Stimulated activated effector memory CD8-positive, alpha-beta T cell treated with anti-CD3 and anti-CD28 coated beads, Interleukin-12 subunit alpha, Interleukin-12 subunit beta, amount 100 ng/mL, for 72 hours (primary cell): ENCODE measurements around the gene MCUB.
"Not testable (repeated sequence)": the region's sequence is repeated elsewhere in the genome, so short reads cannot be mapped to it uniquely, and the experiment has no call there.

Source experiments
- ATAC-seq: fragments of 150-1000 bp; cut with Tn5 transposase; 2 replicates; pipeline ENCODE4 v1.10.0; 2021
- DNase-seq, 2 donors: peaks; one replicate each; pipeline ENCODE4 v3.0.0; 2021 to 2022; ENCODE audit warnings: low spot score in 2 of 2
- H3K27ac Mint-ChIP-seq: one replicate; pipeline ENCODE4 v1.8.0; 2022; ENCODE audit warnings: mild to moderate bottlenecking, mixed read lengths
- H3K36me3 Mint-ChIP-seq: one replicate; pipeline ENCODE4 v1.8.0; 2022; ENCODE audit warnings: mild to moderate bottlenecking, mixed read lengths
- H3K4me1 Mint-ChIP-seq: one replicate; pipeline ENCODE4 v1.8.0; 2022; ENCODE audit warnings: mixed read lengths
- H3K4me3 Mint-ChIP-seq: one replicate; pipeline ENCODE4 v1.8.0; 2022; ENCODE audit warnings: mild to moderate bottlenecking, mixed read lengths
- H3K9me3 Mint-ChIP-seq: one replicate; pipeline ENCODE4 v1.8.0; 2022; ENCODE audit warnings: mixed read lengths

MCUB gene, protein sequence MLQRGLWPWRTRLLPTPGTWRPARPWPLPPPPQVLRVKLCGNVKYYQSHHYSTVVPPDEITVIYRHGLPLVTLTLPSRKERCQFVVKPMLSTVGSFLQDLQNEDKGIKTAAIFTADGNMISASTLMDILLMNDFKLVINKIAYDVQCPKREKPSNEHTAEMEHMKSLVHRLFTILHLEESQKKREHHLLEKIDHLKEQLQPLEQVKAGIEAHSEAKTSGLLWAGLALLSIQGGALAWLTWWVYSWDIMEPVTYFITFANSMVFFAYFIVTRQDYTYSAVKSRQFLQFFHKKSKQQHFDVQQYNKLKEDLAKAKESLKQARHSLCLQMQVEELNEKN

DNA sequence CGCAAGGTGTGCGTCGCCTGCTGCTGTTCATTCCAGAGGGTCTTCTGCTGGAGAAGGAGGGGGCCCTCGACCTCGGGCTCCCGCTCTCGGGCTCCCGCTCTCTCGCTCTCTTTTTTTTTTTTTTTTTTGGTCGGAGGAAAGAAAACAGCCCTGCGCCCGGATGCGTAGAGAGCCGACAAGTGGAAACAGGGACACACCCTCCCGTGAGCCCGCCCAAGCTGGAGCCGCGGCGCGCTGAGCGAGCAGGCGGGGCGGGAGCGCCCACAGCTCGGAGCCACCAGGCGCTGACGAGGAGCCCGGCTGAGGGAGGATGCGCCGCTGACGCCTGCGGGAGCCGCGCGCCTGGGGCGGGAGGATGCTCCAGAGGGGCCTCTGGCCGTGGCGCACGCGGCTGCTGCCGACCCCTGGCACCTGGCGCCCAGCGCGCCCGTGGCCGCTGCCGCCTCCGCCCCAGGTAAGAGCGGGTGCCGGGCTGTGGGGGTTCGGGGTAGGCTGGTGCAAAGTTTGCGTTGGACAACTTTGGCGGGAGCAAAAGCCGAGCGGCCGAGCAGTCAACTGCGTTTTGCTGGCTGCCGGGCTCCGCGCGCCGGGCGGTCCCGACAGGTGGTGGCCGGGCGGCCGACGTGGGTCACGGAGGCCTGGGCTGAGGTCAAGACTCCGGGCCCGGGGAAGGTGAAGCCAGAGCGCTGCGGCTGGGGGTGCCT lies at the start of gene MCUB:
Gene MCUB (plus strand): TSS at position 264 of the 704 bp plus-strand sequence. CDS start 92 bp downstream, at position 356.
- DNase-seq: peak; percentile 79 to 91
- Mint-ChIP-seq H3K4me3 (peak within 1 kb of the TSS; percentile 69), H3K27ac (peak within 1 kb of the TSS; percentile 93), H3K36me3 (peaks cover 15% of the 10 kb centered on the region), H3K4me1 (peaks cover 36% of the 10 kb centered on the region), H3K9me3 (no peaks in the 10 kb centered on the region)
- ATAC-seq: peak; percentile 98

DNA sequence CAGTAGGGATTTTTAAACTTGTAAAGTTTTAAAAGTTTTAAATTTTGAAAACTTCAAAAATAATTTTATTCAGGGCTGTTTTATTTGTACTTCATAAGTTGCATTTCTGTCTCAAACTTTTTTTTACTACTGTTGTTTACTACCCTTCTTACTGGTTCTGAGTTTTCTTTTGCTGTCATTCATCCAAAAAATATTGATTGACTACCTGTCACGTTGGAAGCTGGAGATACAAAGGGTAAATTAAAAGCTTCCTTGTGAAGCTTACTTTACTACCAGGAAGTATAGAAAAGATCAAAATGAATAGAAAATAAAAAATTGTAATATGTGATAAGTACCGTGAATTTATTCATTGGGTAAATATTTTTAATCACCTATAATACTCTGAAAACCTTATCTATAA lies 49.4 kb upstream of the MCUB start:
- Mint-ChIP-seq H3K9me3 (no peaks in the 10 kb centered on the region), H3K36me3 (peaks cover 100% of the 10 kb centered on the region), H3K4me1 (no peaks in the 10 kb centered on the region), H3K4me3 (no peak overlapping the region), H3K27ac (no peak overlapping the region)
- ATAC-seq: no peak
- no peak for DNase-seq

DNA sequence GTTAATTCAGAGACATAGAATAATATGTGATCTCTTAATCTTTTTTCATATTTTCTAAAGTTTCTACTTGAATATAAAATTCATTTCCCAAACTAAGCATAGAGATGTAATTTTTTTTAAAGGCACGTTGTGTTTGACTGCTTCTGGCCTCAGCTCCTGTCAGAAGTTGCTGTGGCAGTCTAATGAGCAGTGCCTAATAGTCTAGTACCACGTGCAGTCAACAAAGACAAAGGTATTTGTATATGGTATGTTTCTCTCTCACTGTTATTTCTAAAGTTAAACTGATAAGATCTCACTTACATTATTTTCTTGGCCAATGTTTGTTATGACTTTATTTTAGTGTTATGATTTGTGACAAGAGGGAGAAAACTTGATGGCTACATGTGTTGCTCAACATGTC lies 48.6 kb upstream of the MCUB start:
- no peaks in the 10 kb centered on the region for H3K9me3 Mint-ChIP-seq
- H3K27ac Mint-ChIP-seq: no peak overlapping the region
- DNase-seq (no peak), ATAC-seq (no peak)
- no peaks in the 10 kb centered on the region for H3K4me1 Mint-ChIP-seq
- peaks cover 100% of the 10 kb centered on the region for H3K36me3 Mint-ChIP-seq
- no peak overlapping the region for H3K4me3 Mint-ChIP-seq

DNA sequence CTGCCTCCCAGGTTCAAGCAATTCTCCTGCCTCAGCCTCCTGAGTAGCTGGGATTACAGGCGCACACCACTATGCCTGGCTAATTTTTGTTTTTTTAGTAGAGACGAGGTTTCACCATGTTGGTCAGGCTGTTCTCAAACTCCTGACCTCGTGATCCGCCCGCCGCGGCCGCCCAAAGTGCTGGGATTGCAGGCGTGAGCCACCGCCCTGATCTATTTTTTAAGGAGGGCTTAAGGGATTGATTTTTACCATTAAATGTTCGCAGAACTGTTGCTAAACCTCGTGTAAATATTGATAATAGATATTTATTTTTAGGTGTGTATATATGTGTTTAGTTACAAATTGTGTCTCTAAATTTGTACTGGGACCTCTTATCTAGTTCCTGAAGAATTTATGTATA lies 46.7 kb upstream of the MCUB start:
- H3K27ac Mint-ChIP-seq, H3K9me3 Mint-ChIP-seq, H3K4me1 Mint-ChIP-seq, H3K4me3 Mint-ChIP-seq, ATAC-seq, DNase-seq: not testable (repeated sequence)
- peaks cover 97% of the 10 kb centered on the region for H3K36me3 Mint-ChIP-seq

DNA sequence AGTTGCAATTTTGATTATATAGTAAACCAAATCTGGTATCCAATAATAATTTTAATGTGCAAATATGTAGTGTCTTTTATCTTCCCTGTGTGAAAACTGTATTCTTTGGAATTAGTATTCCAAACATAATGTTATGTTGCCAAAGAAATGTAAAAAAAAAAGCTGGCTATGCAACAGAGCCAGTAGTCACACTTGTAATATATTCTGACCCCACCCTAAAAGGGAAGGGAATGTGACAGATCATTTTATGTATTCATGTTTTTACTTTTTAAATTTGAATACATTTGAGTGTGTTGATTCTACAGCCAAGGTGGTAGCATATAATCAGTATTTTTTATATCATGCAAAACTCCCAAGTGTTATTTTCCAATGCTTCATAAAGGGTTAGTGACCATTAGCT lies 27.9 kb upstream of the MCUB start:
- no peaks in the 10 kb centered on the region for H3K9me3 Mint-ChIP-seq
- no peak for ATAC-seq
- H3K27ac Mint-ChIP-seq: no peak overlapping the region
- DNase-seq: no peak
- no peak overlapping the region for H3K4me3 Mint-ChIP-seq
- H3K4me1 Mint-ChIP-seq: no peaks in the 10 kb centered on the region
- H3K36me3 Mint-ChIP-seq: peaks cover 100% of the 10 kb centered on the region

DNA sequence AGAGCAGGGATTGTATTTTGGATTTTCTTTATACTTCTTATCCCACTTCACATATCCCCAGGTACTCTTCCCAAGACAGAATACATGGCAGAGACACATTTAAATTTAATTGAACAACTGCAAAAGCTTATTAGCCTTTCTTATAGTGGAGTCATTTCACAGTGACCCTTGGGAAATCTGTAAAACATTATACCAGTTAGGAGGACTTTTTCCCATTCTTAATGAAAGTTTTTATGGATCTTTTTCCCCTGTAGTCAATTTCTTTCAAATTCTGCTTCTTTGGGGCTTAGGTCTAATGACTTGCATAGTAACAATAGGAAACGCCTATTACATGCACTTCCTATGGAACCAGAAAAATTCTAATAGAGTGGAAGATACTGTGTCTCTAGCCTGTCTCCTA lies 14.6 kb upstream of the MCUB start:
- no peak for DNase-seq
- H3K27ac Mint-ChIP-seq: peak overlapping the region; percentile 63
- H3K9me3 Mint-ChIP-seq: no peaks in the 10 kb centered on the region
- no peak for ATAC-seq
- H3K4me1 Mint-ChIP-seq: peaks cover 8% of the 10 kb centered on the region
- peaks cover 25% of the 10 kb centered on the region for H3K36me3 Mint-ChIP-seq
- no peak overlapping the region for H3K4me3 Mint-ChIP-seq

DNA sequence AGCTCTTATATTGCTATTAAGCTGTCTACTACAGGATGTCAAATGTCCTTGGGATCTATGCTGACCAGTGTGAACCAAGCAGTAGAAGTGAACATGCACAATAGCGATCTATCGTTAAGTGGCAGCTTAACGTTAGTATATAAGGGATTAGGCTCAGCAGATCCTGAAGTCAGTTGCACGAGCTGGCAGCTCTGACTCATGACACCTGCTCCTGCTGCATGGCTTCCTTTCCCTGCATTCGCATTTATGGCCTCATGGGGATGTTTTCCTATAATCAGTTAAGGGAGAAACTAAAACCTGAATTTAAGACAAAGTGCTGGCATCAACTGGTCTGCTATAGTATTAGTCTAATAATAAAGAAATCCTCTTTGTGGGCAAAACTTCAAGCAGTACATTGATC lies 12.7 kb upstream of the MCUB start:
- Mint-ChIP-seq H3K36me3 (peaks cover 16% of the 10 kb centered on the region), H3K4me1 (peaks cover 8% of the 10 kb centered on the region), H3K27ac (no peak overlapping the region), H3K9me3 (no peaks in the 10 kb centered on the region), H3K4me3 (no peak overlapping the region)
- DNase-seq: no peak
- no peak for ATAC-seq

DNA sequence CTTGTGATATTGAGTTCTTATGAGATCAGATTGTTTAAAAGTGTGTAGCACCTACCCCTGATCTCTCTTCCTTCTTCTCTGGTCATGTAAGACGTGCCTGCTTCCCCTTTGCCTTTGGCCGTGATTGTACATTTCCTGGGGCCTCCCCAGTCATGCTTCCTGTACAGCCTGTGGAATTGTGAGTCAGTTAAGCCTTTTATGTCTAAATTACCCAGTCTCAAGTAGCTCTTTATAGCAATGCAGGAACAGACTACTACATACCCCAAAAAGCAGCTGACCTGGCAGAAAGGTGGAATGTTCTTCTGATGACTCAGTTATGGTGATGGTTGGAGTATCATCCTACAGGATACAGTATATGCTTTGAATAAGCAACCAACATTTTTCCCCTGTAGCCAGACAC lies 11.4 kb upstream of the MCUB start:
- DNase-seq: no peak
- peak; percentile 85 for ATAC-seq
- peak overlapping the region; percentile 2 for H3K4me3 Mint-ChIP-seq
- H3K9me3 Mint-ChIP-seq: no peaks in the 10 kb centered on the region
- peak overlapping the region; percentile 76 for H3K27ac Mint-ChIP-seq
- H3K36me3 Mint-ChIP-seq: peaks cover 14% of the 10 kb centered on the region
- H3K4me1 Mint-ChIP-seq: peaks cover 8% of the 10 kb centered on the region

DNA sequence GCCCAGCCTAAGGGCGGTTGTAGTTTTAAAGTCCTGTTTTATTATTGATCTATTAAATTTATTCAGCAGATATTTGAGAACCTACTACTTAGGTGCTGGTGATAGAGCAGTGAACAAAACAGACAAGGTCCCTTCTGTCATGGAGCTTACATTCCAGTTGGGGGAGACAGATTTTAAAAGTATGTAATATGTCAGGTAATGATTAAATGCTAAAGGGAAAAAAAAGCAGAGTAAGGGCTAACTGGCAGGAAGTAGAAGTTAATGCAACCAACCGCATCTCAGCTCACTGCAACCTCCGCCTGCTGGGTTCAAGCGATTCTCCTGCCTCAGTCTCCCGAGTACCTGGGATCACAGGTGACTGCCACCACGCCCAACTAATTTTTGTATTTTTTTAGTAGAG lies 7.8 kb upstream of the MCUB start:
- Mint-ChIP-seq H3K9me3 (no peaks in the 10 kb centered on the region), H3K36me3 (peaks cover 13% of the 10 kb centered on the region), H3K4me1 (peaks cover 13% of the 10 kb centered on the region), H3K4me3 (no peak overlapping the region), H3K27ac (no peak overlapping the region)
- ATAC-seq (no peak), DNase-seq (no peak)

DNA sequence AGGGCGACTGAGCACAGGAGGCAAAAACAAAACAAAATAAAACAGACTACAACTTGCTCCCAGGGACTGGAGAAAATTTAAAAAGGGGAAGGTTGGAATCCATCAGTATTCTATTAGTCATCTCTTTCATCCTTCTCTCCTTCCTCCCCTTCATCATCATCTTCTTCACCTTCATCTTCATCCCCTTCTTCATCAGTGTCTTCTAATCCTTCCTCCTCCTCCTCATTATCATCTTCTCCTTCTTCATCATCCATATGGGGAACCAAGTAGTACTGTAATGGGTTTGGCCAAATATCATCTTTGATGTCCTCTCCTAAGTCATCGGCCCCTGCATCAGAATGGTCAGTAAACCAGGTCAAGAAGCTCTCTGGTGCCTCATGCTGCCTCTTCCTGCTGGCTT lies 6.9 kb upstream of the MCUB start:
- no peak for ATAC-seq
- no peak overlapping the region for H3K4me3 Mint-ChIP-seq
- H3K9me3 Mint-ChIP-seq: no peaks in the 10 kb centered on the region
- H3K4me1 Mint-ChIP-seq: peaks cover 12% of the 10 kb centered on the region
- H3K27ac Mint-ChIP-seq: no peak overlapping the region
- peaks cover 13% of the 10 kb centered on the region for H3K36me3 Mint-ChIP-seq
- DNase-seq: no peak

DNA sequence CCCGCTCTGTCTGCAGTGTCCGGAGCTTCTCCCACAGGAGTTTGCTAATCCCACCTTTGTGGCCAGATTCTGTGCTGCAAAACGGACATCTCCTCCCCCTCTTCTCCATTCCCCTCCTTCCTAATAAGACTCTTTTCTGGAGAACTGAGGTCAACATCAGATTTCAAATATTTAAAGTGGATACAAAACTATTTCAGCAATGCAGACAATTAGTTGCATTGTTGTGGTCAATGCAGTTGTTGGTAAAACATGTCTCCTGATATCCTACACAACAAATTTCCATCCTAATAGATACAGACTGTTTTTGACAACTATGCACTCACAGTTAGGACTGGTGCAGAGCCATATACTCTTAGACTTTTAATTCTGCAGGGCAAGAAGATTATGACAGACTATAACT lies 5.1 kb upstream of the MCUB start:
- no peak for DNase-seq
- Mint-ChIP-seq H3K9me3 (no peaks in the 10 kb centered on the region), H3K4me1 (peaks cover 5% of the 10 kb centered on the region), H3K4me3 (no peak overlapping the region), H3K36me3 (peaks cover 17% of the 10 kb centered on the region), H3K27ac (no peak overlapping the region)
- no peak for ATAC-seq

DNA sequence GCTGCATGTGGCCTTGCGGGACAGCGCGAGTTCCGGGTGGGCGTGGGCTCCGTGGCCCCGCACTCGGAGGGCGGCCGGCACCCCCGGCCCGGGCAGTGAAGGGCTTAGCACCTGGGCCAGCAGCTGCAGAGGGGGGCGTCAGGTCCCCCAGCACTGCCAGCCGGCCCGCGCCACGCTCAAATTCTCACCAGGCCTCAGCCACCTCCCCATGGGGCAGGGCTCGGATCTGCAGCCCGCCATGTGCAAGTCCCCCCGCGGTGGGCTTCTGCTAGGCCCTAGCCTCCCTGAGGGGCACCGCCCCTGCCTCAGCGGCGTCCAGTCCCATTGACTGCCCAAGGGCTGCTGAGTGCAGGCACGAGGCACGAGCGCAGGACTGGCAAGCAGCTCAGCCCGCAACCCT lies 2.6 kb upstream of the MCUB start:
- Mint-ChIP-seq H3K4me3 (no peak overlapping the region), H3K9me3 (no peaks in the 10 kb centered on the region), H3K36me3 (peaks cover 13% of the 10 kb centered on the region), H3K4me1 (peaks cover 14% of the 10 kb centered on the region), H3K27ac (no peak overlapping the region)
- DNase-seq (no peak), ATAC-seq (no peak)

DNA sequence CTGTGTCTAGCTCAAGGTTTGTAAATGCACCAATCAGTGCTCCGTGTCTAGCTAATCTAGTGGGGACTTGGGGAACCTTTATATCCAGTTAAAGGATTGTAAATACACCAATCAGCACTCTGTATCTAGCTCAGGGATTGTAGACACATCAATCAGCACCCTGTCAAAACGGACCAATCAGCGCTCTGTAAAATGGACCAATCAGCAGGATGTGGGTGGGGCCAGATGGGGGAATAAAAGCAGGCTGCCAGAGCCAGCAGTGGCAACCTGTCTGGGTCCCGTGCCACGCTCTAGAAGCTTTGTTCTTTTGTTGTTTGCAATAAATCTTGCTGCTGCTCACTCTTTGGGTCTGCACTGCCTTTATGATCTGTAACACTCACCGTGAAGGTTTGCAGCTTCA lies 2.0 kb upstream of the MCUB start:
- not testable (repeated sequence) for H3K4me3 Mint-ChIP-seq, H3K9me3 Mint-ChIP-seq, ATAC-seq, H3K36me3 Mint-ChIP-seq, H3K27ac Mint-ChIP-seq, DNase-seq
- H3K4me1 Mint-ChIP-seq: peaks cover 21% of the 10 kb centered on the region

DNA sequence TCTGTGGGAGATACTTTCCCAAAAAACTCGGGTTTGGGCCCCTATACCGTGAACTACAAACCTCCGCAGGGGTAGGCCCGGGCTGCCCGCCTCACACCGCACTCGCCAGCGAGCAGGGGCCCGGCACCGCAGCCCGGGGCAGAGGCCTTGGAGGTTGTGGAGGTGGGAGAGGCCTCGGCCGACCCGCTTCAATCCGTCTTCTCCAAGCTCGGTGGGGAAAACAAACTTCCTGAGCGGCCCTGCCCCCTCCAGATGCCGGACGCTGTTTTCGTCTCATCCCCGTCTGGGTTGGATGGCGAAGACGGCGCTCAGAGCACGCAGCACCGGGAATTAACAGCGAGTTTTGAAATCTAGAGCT lies 442 bp upstream of the MCUB start:
- peak; percentile 33 to 79 for DNase-seq

DNA sequence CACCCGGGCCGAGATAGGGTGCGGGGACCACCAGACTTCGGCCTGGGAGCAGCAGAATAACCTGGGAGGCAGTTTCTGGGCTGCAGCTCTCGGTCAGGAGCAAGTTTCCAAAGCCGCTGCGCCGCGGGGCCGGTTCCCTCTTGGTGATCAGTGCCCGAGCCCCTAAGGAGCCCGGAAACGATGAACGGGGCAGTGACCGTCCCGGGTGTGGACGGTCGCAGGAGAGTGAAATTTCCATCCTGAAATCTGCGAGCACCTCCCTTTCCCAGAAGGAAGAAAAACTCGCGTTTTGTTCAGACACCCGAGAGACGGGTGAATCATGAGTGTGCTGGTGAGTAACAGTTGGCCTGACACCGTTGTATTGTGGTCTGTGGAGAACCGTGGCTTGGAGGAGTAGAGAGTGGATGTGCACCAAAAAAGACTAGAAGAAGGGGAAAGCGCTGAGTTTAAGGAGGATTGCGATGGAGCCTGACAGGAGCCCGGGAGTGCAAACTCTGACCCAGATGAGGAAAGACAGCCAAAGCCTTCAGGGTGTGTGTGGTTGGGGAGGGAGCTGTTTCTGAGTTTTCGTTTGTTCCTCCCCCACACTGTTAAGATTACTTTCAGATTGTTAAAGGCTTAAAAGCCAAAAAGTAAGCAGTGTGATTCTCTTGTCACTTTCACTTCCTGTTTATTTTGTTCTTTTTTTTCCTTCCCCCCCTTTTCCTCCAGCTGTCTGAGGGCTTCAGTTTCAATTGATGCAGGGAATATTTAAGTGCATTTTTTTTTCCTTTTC lies 828 bp downstream of the MCUB start:
- Mint-ChIP-seq H3K36me3 (peaks cover 15% of the 10 kb centered on the region), H3K9me3 (no peaks in the 10 kb centered on the region), H3K4me1 (peaks cover 35% of the 10 kb centered on the region), H3K4me3 (peak overlapping the region; percentile 69), H3K27ac (peak overlapping the region; percentile 29)
- ATAC-seq (peak; percentile 81), DNase-seq (peak; percentile 32 to 81)

More for the DNA sequence above, 442 bp upstream of the MCUB start:
- Mint-ChIP-seq H3K36me3 (peaks cover 15% of the 10 kb centered on the region), H3K27ac (peak overlapping the region; percentile 93), H3K4me3 (peak overlapping the region; percentile 69), H3K9me3 (no peaks in the 10 kb centered on the region), H3K4me1 (peaks cover 36% of the 10 kb centered on the region)
- peak; percentile 53 for ATAC-seq
